Caco-2 (cell line): ENCODE data around the gene C9orf85. TPM values are rescaled to one million over a fixed set of nuclear protein-coding genes. Genes with fewer than 3 reads are reported as not detected.

Experiments used
- BruUV-seq: library from RNA; stranded (reverse); fragments of 400-500 nt; replicated peaks from 2 replicates; lab custom pipeline; 2021; lab: Mats Ljungman, UMichigan
- CTCF ChIA-PET: fragments of 300-600 bp; sonication (Branson Sonifier 250); formaldehyde crosslinking; loops from one replicate; lab custom pipeline; 2022; ENCODE audit warnings: antibody characterized with exemption; lab: Charles Lee
- POLR2A ChIA-PET: fragments of 300-600 bp; sonication (Branson Sonifier 250); formaldehyde crosslinking; loops from one replicate; lab custom pipeline; 2022; ENCODE audit warnings: antibody characterized with exemption; lab: Charles Lee
- DNase-seq, 2 experiments: peaks; one replicate each; pipeline versions ENCODE4 v3.0.0 to v3.0.0-alpha.2; 2020 to 2022
- H3K27me3 ChIP-seq: replicated peaks from 2 replicates; pipeline ENCODE4 v1.6.0; 2011; ENCODE audit warnings: low read length; ENCODE audit not compliant: control insufficient read depth, insufficient read depth
- H3K36me3 ChIP-seq: 2 replicates; pipeline ENCODE4 v1.5.1; 2011; ENCODE audit warnings: low read length; ENCODE audit not compliant: control insufficient read depth, insufficient read depth
- H3K4me1 ChIP-seq: fragments of 250-450 bp; sonication (Bioruptor Pico); 2 replicates; pipeline ENCODE4 v1.5.1; 2020; ENCODE audit warnings: mild to moderate bottlenecking
- H3K4me3 ChIP-seq: 2 replicates; pipeline ENCODE4 v1.5.1; 2011; ENCODE audit warnings: low read depth, mild to moderate bottlenecking, control low read depth, low read length
- H3K9me3 ChIP-seq: fragments of 250-450 bp; sonication (Bioruptor Pico); 2 replicates; pipeline ENCODE4 v1.5.1; 2020; ENCODE audit warnings: mild to moderate bottlenecking, moderate library complexity
- H3K27ac Mint-ChIP-seq: one replicate; pipeline ENCODE4 v1.8.0; 2022; ENCODE audit warnings: mixed read lengths; ENCODE audit not compliant: unreplicated experiment
- H3K27me3 Mint-ChIP-seq: one replicate; pipeline ENCODE4 v1.8.0; 2022; ENCODE audit warnings: mixed read lengths; ENCODE audit not compliant: insufficient read depth, unreplicated experiment
- H3K36me3 Mint-ChIP-seq: one replicate; pipeline ENCODE4 v1.8.0; 2022; ENCODE audit warnings: mild to moderate bottlenecking, mixed read lengths; ENCODE audit not compliant: insufficient read depth, unreplicated experiment
- H3K4me1 Mint-ChIP-seq: one replicate; pipeline ENCODE4 v1.8.0; 2022; ENCODE audit warnings: low read depth, mixed read lengths; ENCODE audit not compliant: unreplicated experiment
- H3K4me3 Mint-ChIP-seq: one replicate; pipeline ENCODE4 v1.8.0; 2022; ENCODE audit warnings: mild to moderate bottlenecking, moderate library complexity, mixed read lengths; ENCODE audit not compliant: unreplicated experiment
- H3K9me3 Mint-ChIP-seq: one replicate; pipeline ENCODE4 v1.8.0; 2022; ENCODE audit warnings: mixed read lengths; ENCODE audit not compliant: unreplicated experiment
- intact Hi-C: fragments of 100-400 bp; cut with micrococcal nuclease; formaldehyde crosslinking; loops from one replicate; pipeline ENCODE4 v1.10.0; 2022; ENCODE audit not compliant: unreplicated experiment
- total RNA-seq: library from RNA; stranded (reverse); gene quantifications from 2 replicates; pipeline ENCODE4 v1.2.3, GENCODE V29; 2022
- TF ChIP-seq, protein P1 (sequence below), 2 experiments: fragments of 200-600 bp in 1 of 2; IDR thresholded peaks; 1 replicate in 1 of 2; 2 replicates in 1 of 2; pipeline versions ENCODE4 v1.5.1 to v1.8.0; 2011 to 2022; ENCODE audit warnings: antibody characterized with exemption in 1 of 2, control low read depth in 1 of 2, inconsistent platforms in 1 of 2, low read depth in 1 of 2, low read length in 1 of 2, mild to moderate bottlenecking in 1 of 2, moderate library complexity in 1 of 2; ENCODE audit not compliant: insufficient read depth in 1 of 2, severe bottlenecking in 1 of 2, unreplicated experiment in 1 of 2

The C9orf85 gene
- total RNA-seq, 1 experiment from 2014 or later: 2.4 TPM

GRCh38 chr9:71929223-71929622 is 17.8 kb downstream of the C9orf85 start:
- H3K4me1 ChIP-seq: no peaks in the 10 kb centered on the region
- no peak overlapping the region for H3K27ac Mint-ChIP-seq
- H3K36me3 ChIP-seq: no peaks in the 10 kb centered on the region
- no peak overlapping the region for H3K4me3 ChIP-seq
- TF ChIP-seq, protein P1, sequence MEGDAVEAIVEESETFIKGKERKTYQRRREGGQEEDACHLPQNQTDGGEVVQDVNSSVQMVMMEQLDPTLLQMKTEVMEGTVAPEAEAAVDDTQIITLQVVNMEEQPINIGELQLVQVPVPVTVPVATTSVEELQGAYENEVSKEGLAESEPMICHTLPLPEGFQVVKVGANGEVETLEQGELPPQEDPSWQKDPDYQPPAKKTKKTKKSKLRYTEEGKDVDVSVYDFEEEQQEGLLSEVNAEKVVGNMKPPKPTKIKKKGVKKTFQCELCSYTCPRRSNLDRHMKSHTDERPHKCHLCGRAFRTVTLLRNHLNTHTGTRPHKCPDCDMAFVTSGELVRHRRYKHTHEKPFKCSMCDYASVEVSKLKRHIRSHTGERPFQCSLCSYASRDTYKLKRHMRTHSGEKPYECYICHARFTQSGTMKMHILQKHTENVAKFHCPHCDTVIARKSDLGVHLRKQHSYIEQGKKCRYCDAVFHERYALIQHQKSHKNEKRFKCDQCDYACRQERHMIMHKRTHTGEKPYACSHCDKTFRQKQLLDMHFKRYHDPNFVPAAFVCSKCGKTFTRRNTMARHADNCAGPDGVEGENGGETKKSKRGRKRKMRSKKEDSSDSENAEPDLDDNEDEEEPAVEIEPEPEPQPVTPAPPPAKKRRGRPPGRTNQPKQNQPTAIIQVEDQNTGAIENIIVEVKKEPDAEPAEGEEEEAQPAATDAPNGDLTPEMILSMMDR (IDR thresholded peaks at IDR 0.05; ENCODE audit: insufficient read depth in 1 of 2, low read depth in 1 of 2, low read length in 1 of 2, severe bottlenecking in 1 of 2, unreplicated experiment in 1 of 2): no peak
- POLR2A ChIA-PET: no interaction called here
- H3K27me3 Mint-ChIP-seq: no peaks in the 10 kb centered on the region
- H3K4me1 Mint-ChIP-seq: no peaks in the 10 kb centered on the region
- no peaks in the 10 kb centered on the region for H3K27me3 ChIP-seq
- H3K36me3 Mint-ChIP-seq: no peaks in the 10 kb centered on the region
- intact Hi-C loops: no loop called here
- CTCF ChIA-PET: no interaction called here
- H3K4me3 Mint-ChIP-seq: no peak overlapping the region
- BruUV-seq: no TSS peak
- no peaks in the 10 kb centered on the region for H3K9me3 ChIP-seq
- DNase-seq: no peak
- no peaks in the 10 kb centered on the region for H3K9me3 Mint-ChIP-seq

- H3K27me3 ChIP-seq: no peaks in the 10 kb centered on the region
Measured at GRCh38 chr9:71929791-71930440, 18.5 kb downstream of the C9orf85 start.

GRCh38 chr9:71931166-71931565 is 19.7 kb downstream of the C9orf85 start:
- Mint-ChIP-seq H3K27ac (no peak overlapping the region), H3K4me3 (no peak overlapping the region), H3K36me3 (no peaks in the 10 kb centered on the region), H3K9me3 (no peaks in the 10 kb centered on the region), H3K4me1 (no peaks in the 10 kb centered on the region), H3K27me3 (no peaks in the 10 kb centered on the region)
- Histone ChIP-seq H3K4me1 (no peaks in the 10 kb centered on the region), H3K27me3 (no peaks in the 10 kb centered on the region), H3K4me3 (no peak overlapping the region), H3K9me3 (no peaks in the 10 kb centered on the region), H3K36me3 (no peaks in the 10 kb centered on the region)
- CTCF ChIA-PET: no interaction called here
- POLR2A ChIA-PET: no interaction called here
- DNase-seq: no peak
- TF ChIP-seq, protein P1 (IDR thresholded peaks at IDR 0.05; ENCODE audit: insufficient read depth in 1 of 2, low read depth in 1 of 2, low read length in 1 of 2, severe bottlenecking in 1 of 2, unreplicated experiment in 1 of 2): no peak
- intact Hi-C loops: no loop called here
- no TSS peak for BruUV-seq

More at GRCh38 chr9:71929791-71930440, 18.5 kb downstream of the C9orf85 start:
- H3K4me3 Mint-ChIP-seq: no peak overlapping the region
- H3K27me3 Mint-ChIP-seq: no peaks in the 10 kb centered on the region
- intact Hi-C loops: no loop called here
- H3K4me1 Mint-ChIP-seq: no peaks in the 10 kb centered on the region
- Histone ChIP-seq H3K4me1 (no peaks in the 10 kb centered on the region), H3K36me3 (no peaks in the 10 kb centered on the region), H3K4me3 (no peak overlapping the region), H3K9me3 (no peaks in the 10 kb centered on the region)
- TF ChIP-seq, protein P1 (IDR thresholded peaks at IDR 0.05; ENCODE audit: insufficient read depth in 1 of 2, low read depth in 1 of 2, low read length in 1 of 2, severe bottlenecking in 1 of 2, unreplicated experiment in 1 of 2): no peak
- no peaks in the 10 kb centered on the region for H3K9me3 Mint-ChIP-seq
- H3K27ac Mint-ChIP-seq: no peak overlapping the region
- no peaks in the 10 kb centered on the region for H3K36me3 Mint-ChIP-seq
- DNase-seq: no peak
- POLR2A ChIA-PET: no interaction called here
- CTCF ChIA-PET: no interaction called here
- BruUV-seq: no TSS peak
